ENCODE results near the gene CD22.

- TF ChIP-seq FOXA1 (IDR thresholded peaks at IDR 0.05) (no peak), FOXM1 (IDR thresholded peaks at IDR 0.05; ENCODE audit: borderline replicate concordance) (no peak), ELF4 (IDR thresholded peaks at IDR 0.05) (no peak), CTBP1 (IDR thresholded peaks at IDR 0.05; ENCODE audit: borderline replicate concordance) (no peak), SUZ12 (IDR thresholded peaks at IDR 0.05) (no peak), SP1 (IDR thresholded peaks at IDR 0.05) (no peak), NFRKB (IDR thresholded peaks at IDR 0.05) (no peak), TARDBP (IDR thresholded peaks at IDR 0.05) (no peak), ZNF384 (IDR thresholded peaks at IDR 0.05) (no peak), BHLHE40 (IDR thresholded peaks at IDR 0.05; ENCODE audit: borderline replicate concordance) (no peak), FOXK2 (IDR thresholded peaks at IDR 0.05) (no peak), PKNOX1 (IDR thresholded peaks at IDR 0.05) (no peak), LEF1 (IDR thresholded peaks at IDR 0.05; ENCODE audit: borderline replicate concordance) (no peak)
Observed at GRCh38 chr19:35303357-35303915, 25.6 kb upstream of the CD22 start.

Measured in HEK293T (cell line).